Body of pancreas (tissue), 4 donors: ENCODE measurements around the gene MRPS18A.

Experiments used
- POLR2A ChIP-seq, 3 donors: fragments of 450-650 bp; IDR thresholded peaks; one replicate each; pipeline ENCODE4 v1.6.1; 2016; ENCODE audit warnings: antibody characterized with exemption in 3 of 3, mild to moderate bottlenecking in 2 of 3
- TF ChIP-seq, protein P1 (sequence below), 7 experiments: fragments of 450-650 bp in 4 of 7; fragments of 200-600 bp in 3 of 7; sonication (generic) in 3 of 7; IDR thresholded peaks; one replicate each; pipeline ENCODE4 v1.5.1; 2016 to 2019; ENCODE audit warnings: antibody characterized with exemption in 7 of 7

GRCh38 chr6:43727634-43728033 lies 40.0 kb upstream of the MRPS18A start:
- TF ChIP-seq POLR2A (IDR thresholded peaks at IDR 0.05): no peak
- TF ChIP-seq, protein P1, sequence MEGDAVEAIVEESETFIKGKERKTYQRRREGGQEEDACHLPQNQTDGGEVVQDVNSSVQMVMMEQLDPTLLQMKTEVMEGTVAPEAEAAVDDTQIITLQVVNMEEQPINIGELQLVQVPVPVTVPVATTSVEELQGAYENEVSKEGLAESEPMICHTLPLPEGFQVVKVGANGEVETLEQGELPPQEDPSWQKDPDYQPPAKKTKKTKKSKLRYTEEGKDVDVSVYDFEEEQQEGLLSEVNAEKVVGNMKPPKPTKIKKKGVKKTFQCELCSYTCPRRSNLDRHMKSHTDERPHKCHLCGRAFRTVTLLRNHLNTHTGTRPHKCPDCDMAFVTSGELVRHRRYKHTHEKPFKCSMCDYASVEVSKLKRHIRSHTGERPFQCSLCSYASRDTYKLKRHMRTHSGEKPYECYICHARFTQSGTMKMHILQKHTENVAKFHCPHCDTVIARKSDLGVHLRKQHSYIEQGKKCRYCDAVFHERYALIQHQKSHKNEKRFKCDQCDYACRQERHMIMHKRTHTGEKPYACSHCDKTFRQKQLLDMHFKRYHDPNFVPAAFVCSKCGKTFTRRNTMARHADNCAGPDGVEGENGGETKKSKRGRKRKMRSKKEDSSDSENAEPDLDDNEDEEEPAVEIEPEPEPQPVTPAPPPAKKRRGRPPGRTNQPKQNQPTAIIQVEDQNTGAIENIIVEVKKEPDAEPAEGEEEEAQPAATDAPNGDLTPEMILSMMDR (IDR thresholded peaks at IDR 0.05): no peak
